Measurements from ENCODE around the gene CYBA. TPM values are rescaled to one million over a fixed set of nuclear protein-coding genes. Genes with fewer than 3 reads are reported as not detected.

Gene CYBA
- polyA plus RNA-seq, 1 donor from 2014 or later, result 6.3 TPM

- H3K9ac ChIP-seq (ENCODE audit: low read length), result no peak overlapping the region
- H3F3A ChIP-seq (ENCODE audit: insufficient read depth, low read length, poor library complexity, severe bottlenecking), result no peaks in the 10 kb centered on the region
- no peak overlapping the region for H3K4me2 ChIP-seq (ENCODE audit: low read length)
- TF ChIP-seq SMC3 (conservative IDR thresholded peaks at IDR 0.05; ENCODE audit: poor library complexity) (no peak), MXI1 (conservative IDR thresholded peaks at IDR 0.05; ENCODE audit: poor library complexity, severe bottlenecking) (no peak), TAF1 (IDR thresholded peaks at IDR 0.05; ENCODE audit: low read depth) (no peak), RAD21 (conservative IDR thresholded peaks at IDR 0.05) (no peak)
- TF ChIP-seq, protein P1, sequence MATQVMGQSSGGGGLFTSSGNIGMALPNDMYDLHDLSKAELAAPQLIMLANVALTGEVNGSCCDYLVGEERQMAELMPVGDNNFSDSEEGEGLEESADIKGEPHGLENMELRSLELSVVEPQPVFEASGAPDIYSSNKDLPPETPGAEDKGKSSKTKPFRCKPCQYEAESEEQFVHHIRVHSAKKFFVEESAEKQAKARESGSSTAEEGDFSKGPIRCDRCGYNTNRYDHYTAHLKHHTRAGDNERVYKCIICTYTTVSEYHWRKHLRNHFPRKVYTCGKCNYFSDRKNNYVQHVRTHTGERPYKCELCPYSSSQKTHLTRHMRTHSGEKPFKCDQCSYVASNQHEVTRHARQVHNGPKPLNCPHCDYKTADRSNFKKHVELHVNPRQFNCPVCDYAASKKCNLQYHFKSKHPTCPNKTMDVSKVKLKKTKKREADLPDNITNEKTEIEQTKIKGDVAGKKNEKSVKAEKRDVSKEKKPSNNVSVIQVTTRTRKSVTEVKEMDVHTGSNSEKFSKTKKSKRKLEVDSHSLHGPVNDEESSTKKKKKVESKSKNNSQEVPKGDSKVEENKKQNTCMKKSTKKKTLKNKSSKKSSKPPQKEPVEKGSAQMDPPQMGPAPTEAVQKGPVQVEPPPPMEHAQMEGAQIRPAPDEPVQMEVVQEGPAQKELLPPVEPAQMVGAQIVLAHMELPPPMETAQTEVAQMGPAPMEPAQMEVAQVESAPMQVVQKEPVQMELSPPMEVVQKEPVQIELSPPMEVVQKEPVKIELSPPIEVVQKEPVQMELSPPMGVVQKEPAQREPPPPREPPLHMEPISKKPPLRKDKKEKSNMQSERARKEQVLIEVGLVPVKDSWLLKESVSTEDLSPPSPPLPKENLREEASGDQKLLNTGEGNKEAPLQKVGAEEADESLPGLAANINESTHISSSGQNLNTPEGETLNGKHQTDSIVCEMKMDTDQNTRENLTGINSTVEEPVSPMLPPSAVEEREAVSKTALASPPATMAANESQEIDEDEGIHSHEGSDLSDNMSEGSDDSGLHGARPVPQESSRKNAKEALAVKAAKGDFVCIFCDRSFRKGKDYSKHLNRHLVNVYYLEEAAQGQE (IDR thresholded peaks at IDR 0.05; ENCODE audit: borderline replicate concordance), result no peak
- no peaks in the 10 kb centered on the region for H3K9me2 ChIP-seq (ENCODE audit: insufficient read depth, low read length)
- H4K20me1 ChIP-seq (ENCODE audit: insufficient read depth), result no peaks in the 10 kb centered on the region
- H3K9me3 ChIP-seq (ENCODE audit: low read length), result no peaks in the 10 kb centered on the region
- no peaks in the 10 kb centered on the region for H3K79me2 ChIP-seq (replicated peaks; ENCODE audit: insufficient read depth, low read length)
- H3K27me3 ChIP-seq (ENCODE audit: insufficient read depth, low read depth, low read length), result no peaks in the 10 kb centered on the region
- H3K27ac ChIP-seq (ENCODE audit: low read length), result no peak overlapping the region
- H3K36me3 ChIP-seq (ENCODE audit: insufficient read depth, low read length), result no peaks in the 10 kb centered on the region
- H2AFZ ChIP-seq (ENCODE audit: low read depth, low read length), result no peak overlapping the region
- no peak overlapping the region for H3K4me3 ChIP-seq (ENCODE audit: low read length)
Observed at GRCh38 chr16:88623858-88624257, 27.0 kb downstream of the CYBA start.

- no peaks in the 10 kb centered on the region for H4K20me1 ChIP-seq (ENCODE audit: insufficient read depth)
- H3K36me3 ChIP-seq (ENCODE audit: insufficient read depth, low read length), result no peaks in the 10 kb centered on the region
- H3K9ac ChIP-seq (ENCODE audit: low read length), result no peak overlapping the region
- H3K27ac ChIP-seq (ENCODE audit: low read length), result no peak overlapping the region
- no peak overlapping the region for H3K4me2 ChIP-seq (ENCODE audit: low read length)
- H3K79me2 ChIP-seq (replicated peaks; ENCODE audit: insufficient read depth, low read length), result no peaks in the 10 kb centered on the region
- H3K4me3 ChIP-seq (ENCODE audit: low read length), result no peak overlapping the region
- H3K27me3 ChIP-seq (ENCODE audit: insufficient read depth, low read depth, low read length), result no peaks in the 10 kb centered on the region
- H2AFZ ChIP-seq (ENCODE audit: low read depth, low read length), result no peak overlapping the region
- H3F3A ChIP-seq (ENCODE audit: insufficient read depth, low read length, poor library complexity, severe bottlenecking), result no peaks in the 10 kb centered on the region
- no peak for TF ChIP-seq EP300 (conservative IDR thresholded peaks at IDR 0.05; ENCODE audit: poor library complexity, severe bottlenecking)
- TF ChIP-seq, protein P1 (IDR thresholded peaks at IDR 0.05; ENCODE audit: borderline replicate concordance), result no peak
- no peak for TF ChIP-seq TAF1 (IDR thresholded peaks at IDR 0.05; ENCODE audit: low read depth)
- no peak for TF ChIP-seq POLR2AphosphoS5 (IDR thresholded peaks at IDR 0.05)
- no peak for TF ChIP-seq RAD21 (conservative IDR thresholded peaks at IDR 0.05)
- no peak for TF ChIP-seq MXI1 (conservative IDR thresholded peaks at IDR 0.05; ENCODE audit: poor library complexity, severe bottlenecking)
- no peak for TF ChIP-seq CTCF (IDR thresholded peaks at IDR 0.05; ENCODE audit: poor library complexity, severe bottlenecking)
- TF ChIP-seq EZH2 (IDR thresholded peaks at IDR 0.05; ENCODE audit: borderline replicate concordance, insufficient read depth, low read length, poor library complexity, severe bottlenecking), result no peak
- TF ChIP-seq SMC3 (conservative IDR thresholded peaks at IDR 0.05; ENCODE audit: poor library complexity), result no peak
- H3K9me3 ChIP-seq (ENCODE audit: low read length), result no peaks in the 10 kb centered on the region
- H3K9me2 ChIP-seq (ENCODE audit: insufficient read depth, low read length), result no peaks in the 10 kb centered on the region
Observed at GRCh38 chr16:88622866-88623265, 28.0 kb downstream of the CYBA start.
